ENCODE measurements around the gene NBR1. TPM values are rescaled to one million over a fixed set of nuclear protein-coding genes. Genes with fewer than 3 reads are reported as not detected.
"Not testable (repeated sequence)": the region's sequence is repeated elsewhere in the genome, so short reads cannot be mapped to it uniquely, and the experiment has no call there.

The NBR1 gene
- total and polyA plus RNA-seq, 2 experiments from 2014 or later: 12.6 to 36.8 TPM

GRCh38 chr17:43203013-43203412, 32.0 kb downstream of the NBR1 start:
- not testable (repeated sequence) for H3F3A ChIP-seq (replicated peaks; ENCODE audit: low read depth); H3K27me3 ChIP-seq (ENCODE audit: insufficient read depth); H4K20me1 ChIP-seq (replicated peaks; ENCODE audit: insufficient read depth); ATAC-seq; H3K4me3 ChIP-seq; H3K79me2 ChIP-seq (replicated peaks; ENCODE audit: insufficient read depth); H3K27ac ChIP-seq (ENCODE audit: low read depth); DNase-seq (ENCODE audit: low spot score); H3K9me2 ChIP-seq (ENCODE audit: insufficient read depth); H2AFZ ChIP-seq; H3K4me1 Mint-ChIP-seq; H3K4me1 ChIP-seq (ENCODE audit: insufficient read depth); H3K27me3 Mint-ChIP-seq (ENCODE audit: insufficient read depth, low read depth, poor library complexity); H3K9me3 Mint-ChIP-seq; H3K27ac Mint-ChIP-seq; H3K36me3 ChIP-seq (ENCODE audit: insufficient read depth); H3K4me2 ChIP-seq; H3K4me3 Mint-ChIP-seq
- peaks cover 41% of the 10 kb centered on the region for H3K36me3 Mint-ChIP-seq (ENCODE audit: low read depth)

DNA sequence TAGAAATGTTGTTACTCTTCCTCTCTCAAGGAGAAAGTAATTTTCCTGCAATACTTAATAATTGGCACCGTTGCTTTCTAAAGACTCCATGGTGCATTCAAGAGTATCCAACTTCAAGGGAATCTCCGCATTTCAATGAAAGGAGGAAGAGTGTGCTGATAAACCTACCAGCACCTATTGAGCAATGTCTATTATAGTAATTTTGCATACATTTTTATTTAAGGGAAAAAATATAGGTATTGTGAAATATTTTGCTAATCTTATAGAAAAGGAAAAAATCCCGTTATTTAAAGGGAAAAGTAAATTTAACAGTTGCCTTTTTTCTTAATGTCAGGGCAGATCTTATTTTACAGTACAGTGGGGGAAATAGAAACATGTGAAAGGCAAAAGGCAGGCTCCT, 39.6 kb downstream of the NBR1 start:
- 0 out of 2 replicates have a peak, but pooled peaks cover 6% of the 10 kb centered on the region for H3K36me3 ChIP-seq (ENCODE audit: insufficient read depth)
- DNase-seq (ENCODE audit: low spot score): no peak
- H4K20me1 ChIP-seq (replicated peaks; ENCODE audit: insufficient read depth): no peaks in the 10 kb centered on the region
- Mint-ChIP-seq H3K27me3 (ENCODE audit: insufficient read depth, low read depth, poor library complexity) (peaks cover 5% of the 10 kb centered on the region), H3K4me1 (peaks cover 14% of the 10 kb centered on the region), H3K9me3 (no peaks in the 10 kb centered on the region; the same call in 2 of the 3 replicates), H3K36me3 (ENCODE audit: low read depth) (peaks cover 4% of the 10 kb centered on the region), H3K4me3 (peak overlapping the region; percentile 92), H3K27ac (no peak overlapping the region)
- no peaks in the 10 kb centered on the region for H3K9me2 ChIP-seq (ENCODE audit: insufficient read depth)
- H3K4me1 ChIP-seq (ENCODE audit: insufficient read depth): peaks cover 16% of the 10 kb centered on the region
- no peaks in the 10 kb centered on the region for H3K79me2 ChIP-seq (replicated peaks; ENCODE audit: insufficient read depth)
- H3K27ac ChIP-seq (ENCODE audit: low read depth): 0 out of 2 replicates have a peak overlapping the region, but pooled peaks have one; percentile 10
- H3K4me3 ChIP-seq: no peak overlapping the region
- no peak for ATAC-seq
- H3K4me2 ChIP-seq: no peak overlapping the region
- H3F3A ChIP-seq (replicated peaks; ENCODE audit: low read depth): 0 out of 2 replicates have a peak, but pooled peaks cover 4% of the 10 kb centered on the region
- H3K27me3 ChIP-seq (ENCODE audit: insufficient read depth): no peaks in the 10 kb centered on the region
- H2AFZ ChIP-seq: no peak overlapping the region
- TF ChIP-seq, protein P1, sequence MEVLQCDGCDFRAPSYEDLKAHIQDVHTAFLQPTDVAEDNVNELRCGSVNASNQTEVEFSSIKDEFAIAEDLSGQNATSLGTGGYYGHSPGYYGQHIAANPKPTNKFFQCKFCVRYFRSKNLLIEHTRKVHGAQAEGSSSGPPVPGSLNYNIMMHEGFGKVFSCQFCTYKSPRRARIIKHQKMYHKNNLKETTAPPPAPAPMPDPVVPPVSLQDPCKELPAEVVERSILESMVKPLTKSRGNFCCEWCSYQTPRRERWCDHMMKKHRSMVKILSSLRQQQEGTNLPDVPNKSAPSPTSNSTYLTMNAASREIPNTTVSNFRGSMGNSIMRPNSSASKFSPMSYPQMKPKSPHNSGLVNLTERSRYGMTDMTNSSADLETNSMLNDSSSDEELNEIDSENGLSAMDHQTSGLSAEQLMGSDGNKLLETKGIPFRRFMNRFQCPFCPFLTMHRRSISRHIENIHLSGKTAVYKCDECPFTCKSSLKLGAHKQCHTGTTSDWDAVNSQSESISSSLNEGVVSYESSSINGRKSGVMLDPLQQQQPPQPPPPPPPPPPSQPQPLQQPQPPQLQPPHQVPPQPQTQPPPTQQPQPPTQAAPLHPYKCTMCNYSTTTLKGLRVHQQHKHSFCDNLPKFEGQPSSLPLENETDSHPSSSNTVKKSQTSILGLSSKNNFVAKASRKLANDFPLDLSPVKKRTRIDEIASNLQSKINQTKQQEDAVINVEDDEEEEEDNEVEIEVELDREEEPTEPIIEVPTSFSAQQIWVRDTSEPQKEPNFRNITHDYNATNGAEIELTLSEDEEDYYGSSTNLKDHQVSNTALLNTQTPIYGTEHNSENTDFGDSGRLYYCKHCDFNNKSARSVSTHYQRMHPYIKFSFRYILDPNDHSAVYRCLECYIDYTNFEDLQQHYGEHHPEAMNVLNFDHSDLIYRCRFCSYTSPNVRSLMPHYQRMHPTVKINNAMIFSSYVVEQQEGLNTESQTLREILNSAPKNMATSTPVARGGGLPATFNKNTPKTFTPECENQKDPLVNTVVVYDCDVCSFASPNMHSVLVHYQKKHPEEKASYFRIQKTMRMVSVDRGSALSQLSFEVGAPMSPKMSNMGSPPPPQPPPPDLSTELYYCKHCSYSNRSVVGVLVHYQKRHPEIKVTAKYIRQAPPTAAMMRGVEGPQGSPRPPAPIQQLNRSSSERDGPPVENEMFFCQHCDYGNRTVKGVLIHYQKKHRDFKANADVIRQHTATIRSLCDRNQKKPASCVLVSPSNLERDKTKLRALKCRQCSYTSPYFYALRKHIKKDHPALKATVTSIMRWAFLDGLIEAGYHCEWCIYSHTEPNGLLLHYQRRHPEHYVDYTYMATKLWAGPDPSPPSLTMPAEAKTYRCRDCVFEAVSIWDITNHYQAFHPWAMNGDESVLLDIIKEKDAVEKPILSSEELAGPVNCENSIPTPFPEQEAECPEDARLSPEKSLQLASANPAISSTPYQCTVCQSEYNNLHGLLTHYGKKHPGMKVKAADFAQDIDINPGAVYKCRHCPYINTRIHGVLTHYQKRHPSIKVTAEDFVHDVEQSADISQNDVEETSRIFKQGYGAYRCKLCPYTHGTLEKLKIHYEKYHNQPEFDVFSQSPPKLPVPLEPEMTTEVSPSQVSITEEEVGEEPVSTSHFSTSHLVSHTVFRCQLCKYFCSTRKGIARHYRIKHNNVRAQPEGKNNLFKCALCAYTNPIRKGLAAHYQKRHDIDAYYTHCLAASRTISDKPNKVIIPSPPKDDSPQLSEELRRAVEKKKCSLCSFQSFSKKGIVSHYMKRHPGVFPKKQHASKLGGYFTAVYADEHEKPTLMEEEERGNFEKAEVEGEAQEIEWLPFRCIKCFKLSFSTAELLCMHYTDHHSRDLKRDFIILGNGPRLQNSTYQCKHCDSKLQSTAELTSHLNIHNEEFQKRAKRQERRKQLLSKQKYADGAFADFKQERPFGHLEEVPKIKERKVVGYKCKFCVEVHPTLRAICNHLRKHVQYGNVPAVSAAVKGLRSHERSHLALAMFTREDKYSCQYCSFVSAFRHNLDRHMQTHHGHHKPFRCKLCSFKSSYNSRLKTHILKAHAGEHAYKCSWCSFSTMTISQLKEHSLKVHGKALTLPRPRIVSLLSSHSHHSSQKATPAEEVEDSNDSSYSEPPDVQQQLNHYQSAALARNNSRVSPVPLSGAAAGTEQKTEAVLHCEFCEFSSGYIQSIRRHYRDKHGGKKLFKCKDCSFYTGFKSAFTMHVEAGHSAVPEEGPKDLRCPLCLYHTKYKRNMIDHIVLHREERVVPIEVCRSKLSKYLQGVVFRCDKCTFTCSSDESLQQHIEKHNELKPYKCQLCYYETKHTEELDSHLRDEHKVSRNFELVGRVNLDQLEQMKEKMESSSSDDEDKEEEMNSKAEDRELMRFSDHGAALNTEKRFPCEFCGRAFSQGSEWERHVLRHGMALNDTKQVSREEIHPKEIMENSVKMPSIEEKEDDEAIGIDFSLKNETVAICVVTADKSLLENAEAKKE (CRISPR knock-in tag; IDR thresholded peaks at IDR 0.05): no peak
- TF ChIP-seq CTCF (conservative IDR thresholded peaks at IDR 0.05; ENCODE audit: low read depth in 2 of 2) (no peak), EZH2 (IDR thresholded peaks at IDR 0.05; ENCODE audit: low read depth, unreplicated experiment) (no peak), JUNB (IDR thresholded peaks at IDR 0.05; ENCODE audit: unreplicated experiment) (no peak), NANOG (IDR thresholded peaks at IDR 0.05; ENCODE audit: borderline replicate concordance) (no peak), CREB1 (CRISPR knock-in tag; IDR thresholded peaks at IDR 0.05; ENCODE audit: low read depth) (no peak), ZNF114 (CRISPR knock-in tag; IDR thresholded peaks at IDR 0.05) (no peak), EZH2phosphoT487 (IDR thresholded peaks at IDR 0.05; ENCODE audit: unreplicated experiment) (no peak), ETS1 (IDR thresholded peaks at IDR 0.05) (no peak), POLR2AphosphoS5 (IDR thresholded peaks at IDR 0.05; ENCODE audit: low read depth) (no peak)

All from GM23338 (cell line).